HG03432 (cell line): ENCODE results near the gene BUD23.
A peak's percentile ranks its signal among the peaks of the same experiment; 100 is the strongest.
"Not testable (repeated sequence)": the region's sequence is repeated elsewhere in the genome, so short reads cannot be mapped to it uniquely, and the experiment has no call there.

Experiments used
- ATAC-seq: cut with Tn5 transposase; IDR thresholded peaks from one replicate; pipeline ENCODE4 v1.9.1; 2021; ENCODE audit warnings: mild to moderate bottlenecking, moderate library complexity; ENCODE audit not compliant: unreplicated experiment

Gene BUD23

DNA sequence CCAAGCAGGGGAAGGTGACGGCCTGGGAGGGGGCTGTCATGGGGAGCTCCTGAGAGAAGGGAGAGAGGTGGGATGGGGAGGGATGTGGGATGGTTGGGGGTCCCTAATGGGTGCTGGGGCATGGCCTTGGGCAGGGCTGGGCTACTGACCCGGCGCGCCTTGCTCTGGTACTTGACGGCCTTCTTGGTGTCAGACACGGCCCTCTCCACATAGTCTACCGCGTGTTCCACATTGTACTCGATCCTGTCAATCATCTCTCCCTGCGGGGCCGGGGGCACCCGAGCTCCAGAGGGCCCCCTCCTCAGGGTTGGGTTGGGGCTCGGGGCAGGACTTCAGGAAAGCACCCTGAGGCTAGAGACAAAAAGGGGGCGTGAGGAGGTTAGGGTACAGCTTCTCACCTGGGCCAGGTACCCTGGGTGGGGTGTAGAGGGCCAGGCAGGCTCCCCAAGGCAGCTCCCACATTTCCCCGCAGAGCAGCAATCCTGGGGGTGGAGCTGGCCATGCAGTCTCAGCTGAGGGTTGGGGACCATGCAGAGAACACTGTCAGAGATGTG lies 17.3 kb downstream of the BUD23 start:
- no peak for ATAC-seq

DNA sequence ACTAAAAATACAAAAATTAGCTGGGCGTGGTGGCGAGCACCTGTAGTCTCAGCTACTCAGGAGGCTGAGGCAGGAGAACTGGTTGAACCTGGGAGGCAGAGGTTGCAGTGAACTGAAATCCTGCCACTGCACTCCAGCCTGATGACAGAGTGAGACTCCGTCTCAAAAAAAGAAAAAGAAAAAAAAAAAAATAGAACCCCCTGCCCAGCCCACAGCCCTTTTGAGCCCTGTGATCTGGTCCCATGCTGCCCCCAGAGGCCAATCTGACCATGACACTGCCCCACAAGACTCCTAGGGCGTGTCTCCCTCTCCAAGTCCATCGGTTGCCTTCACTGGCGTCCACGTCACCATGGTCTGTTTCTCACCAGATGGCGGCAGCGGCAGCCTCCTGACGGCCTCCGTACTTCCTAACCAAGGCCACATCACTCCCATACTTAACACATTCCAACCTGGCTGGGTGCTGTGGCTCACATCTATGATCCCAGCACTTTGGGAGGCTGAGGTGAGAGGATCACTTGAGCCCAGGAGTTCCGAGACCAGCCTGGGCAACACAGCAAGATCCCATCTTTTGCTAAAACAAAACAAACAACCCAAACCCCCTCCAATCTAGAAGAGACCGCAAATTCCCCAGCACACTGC lies 18.1 kb downstream of the BUD23 start:
- ATAC-seq = no peak

DNA sequence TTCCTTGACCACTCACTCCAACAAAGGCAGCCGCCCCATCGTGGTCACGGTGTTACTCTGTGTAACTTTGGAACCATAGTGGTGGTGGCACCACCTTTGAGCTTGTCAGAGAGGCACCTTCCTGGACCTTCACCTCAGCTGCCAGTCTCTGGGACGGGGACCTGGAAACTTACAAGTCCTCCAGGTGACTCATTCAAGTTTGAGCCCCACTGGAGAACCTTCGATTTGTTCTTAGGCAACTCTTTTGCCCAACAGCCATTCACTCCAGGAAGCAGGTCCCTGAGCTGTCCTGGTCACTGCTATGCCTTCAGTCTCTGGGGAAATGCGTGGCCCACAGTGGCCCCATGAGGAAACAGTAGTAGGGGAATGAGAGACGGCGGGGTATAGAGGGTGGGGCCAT lies 18.8 kb downstream of the BUD23 start:
- no peak for ATAC-seq

DNA sequence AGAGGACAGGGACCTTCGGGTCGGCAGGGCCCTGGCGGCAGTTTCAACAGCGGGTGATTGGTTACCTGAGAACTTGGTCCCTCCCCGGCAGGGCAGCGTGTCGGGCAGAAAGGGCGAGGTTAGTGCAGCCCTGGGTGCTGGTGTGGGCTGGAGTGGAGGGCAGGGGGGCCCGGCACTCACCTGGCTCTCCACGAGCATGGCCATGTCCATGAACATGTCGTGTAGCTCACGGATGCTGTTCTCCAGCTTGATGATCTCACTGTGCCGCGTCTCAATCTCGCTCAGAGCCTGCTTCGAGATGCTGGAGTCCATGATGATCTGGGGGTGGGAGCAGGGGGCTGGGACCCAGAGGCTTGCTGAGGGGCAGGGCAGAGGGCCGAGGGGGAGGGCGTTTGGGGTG lies 19.3 kb downstream of the BUD23 start:
- no peak for ATAC-seq

DNA sequence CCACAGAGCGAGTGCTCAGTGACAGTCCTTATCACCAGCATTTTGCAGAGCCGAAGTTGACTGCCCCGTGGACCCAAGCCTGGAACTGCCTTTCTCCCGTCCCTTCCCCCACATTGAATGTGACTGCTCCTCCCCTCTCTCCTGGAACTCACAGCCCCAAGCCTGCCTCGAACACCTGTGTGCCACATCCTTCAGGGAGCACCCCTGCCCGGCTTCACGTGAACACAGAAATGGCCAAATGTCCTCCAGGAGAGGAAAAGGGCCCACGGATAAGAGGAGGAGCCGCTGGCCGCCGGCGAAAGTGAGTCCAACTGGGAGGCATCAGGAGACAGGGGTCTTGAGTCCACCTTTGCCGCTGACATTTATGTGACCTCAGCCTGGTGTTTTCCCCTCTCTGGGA lies 19.8 kb downstream of the BUD23 start:
- no peak for ATAC-seq

DNA sequence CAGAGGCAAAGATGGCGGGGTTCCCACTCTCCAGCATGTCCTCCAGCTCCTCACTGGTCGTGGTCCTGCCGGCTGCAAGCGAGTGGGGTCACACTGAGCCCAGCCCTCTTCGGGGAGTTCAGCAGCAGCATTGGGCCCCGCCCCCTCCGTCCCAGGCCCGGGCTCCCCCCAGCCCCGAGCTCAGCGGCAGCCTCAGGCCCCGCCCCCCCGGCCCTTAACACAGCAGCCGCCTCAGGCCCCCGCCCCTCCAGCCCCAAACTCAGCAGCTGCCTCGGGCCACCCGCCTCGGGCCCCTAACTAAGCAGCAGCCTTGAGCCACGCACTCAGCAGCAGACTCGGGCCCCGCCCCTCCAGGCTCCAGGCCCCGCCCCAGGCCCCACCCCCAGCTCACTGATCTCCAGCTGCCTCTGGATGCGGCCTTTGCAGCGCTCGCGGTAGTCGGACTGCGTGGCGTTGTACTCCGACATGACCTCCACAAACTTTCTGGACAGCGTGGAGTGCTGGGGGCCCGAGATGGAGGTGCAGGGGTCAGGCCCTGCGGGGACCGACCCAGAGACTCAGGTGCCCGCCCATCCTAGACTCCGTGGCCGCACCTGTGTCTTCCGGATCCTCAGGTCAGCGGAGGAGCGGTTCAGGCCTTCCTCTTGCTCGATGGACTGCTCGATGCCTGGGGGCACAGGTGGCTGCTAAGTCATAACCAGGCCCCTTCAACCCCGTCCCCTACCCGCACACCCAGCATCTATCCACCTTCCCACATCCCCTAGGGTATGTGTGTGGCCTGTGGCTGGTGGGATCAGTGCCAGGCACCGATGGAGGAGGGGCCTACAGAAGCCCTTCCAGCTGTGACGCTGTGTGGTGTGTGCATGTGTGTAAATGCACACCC lies 20.6 kb downstream of the BUD23 start:
- no peak for ATAC-seq

DNA sequence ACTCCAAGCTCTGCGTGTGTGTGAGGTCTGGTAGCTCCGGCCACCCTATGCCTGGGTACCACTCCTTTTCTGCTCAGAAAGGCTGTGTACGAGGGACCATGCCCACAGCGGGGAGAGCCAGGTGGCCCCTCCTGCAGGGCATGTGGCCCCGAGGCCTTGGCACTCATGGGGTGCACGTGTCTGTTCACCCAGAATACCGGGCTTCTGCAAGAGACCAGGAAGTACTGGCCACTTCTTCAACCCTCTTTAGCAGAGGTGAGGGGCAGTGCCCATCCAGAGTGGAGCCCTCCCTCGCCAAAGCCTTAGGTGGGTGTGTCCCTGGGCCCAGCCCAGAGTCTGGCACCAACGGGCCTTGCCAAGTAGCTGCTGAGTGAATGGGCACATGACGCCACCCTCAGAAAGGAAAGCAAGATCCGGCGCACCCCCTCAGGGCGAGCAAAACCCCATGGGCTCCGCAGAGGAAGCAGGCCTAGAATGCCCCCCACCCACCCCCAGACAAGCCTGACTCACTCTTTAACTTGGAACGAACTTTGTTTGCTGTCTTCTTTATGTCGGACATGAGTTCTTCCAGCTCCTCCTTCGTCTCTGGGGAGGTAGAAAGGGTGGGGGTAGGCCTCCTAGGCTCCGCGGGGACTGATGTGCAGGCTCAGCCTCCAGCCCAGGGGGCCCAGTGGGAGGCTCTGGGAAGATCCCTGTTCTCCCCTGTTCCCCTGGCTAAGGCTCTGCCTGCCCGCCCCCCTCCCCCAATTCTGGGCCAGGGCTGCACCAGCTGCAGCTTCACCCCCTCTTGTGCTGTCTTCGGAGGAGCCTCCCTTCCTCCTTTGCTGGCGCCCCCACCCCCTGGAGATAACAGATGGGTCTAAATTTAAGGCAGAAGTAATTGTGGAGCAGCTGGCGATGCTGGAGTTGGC lies 21.5 kb downstream of the BUD23 start:
- ATAC-seq = no peak

DNA sequence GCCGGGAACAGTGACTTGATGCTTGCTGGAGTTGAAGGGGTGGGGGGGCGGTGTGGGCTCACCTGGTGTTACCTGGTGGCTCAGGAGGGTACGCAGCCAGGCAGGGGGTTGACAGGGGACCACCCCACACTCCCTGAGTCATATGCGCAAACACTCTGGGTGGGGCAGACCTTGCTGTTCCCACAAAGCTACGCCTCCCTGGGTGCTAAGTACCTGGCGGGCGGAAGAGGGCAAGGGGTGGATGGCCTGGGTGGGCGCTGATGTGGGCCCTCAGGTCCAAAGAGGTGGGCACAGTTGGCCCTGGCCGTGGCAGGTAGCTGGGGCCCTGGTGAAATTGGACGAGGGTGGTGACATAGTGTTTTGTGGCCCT lies 22.1 kb downstream of the BUD23 start:
- ATAC-seq = no peak

DNA sequence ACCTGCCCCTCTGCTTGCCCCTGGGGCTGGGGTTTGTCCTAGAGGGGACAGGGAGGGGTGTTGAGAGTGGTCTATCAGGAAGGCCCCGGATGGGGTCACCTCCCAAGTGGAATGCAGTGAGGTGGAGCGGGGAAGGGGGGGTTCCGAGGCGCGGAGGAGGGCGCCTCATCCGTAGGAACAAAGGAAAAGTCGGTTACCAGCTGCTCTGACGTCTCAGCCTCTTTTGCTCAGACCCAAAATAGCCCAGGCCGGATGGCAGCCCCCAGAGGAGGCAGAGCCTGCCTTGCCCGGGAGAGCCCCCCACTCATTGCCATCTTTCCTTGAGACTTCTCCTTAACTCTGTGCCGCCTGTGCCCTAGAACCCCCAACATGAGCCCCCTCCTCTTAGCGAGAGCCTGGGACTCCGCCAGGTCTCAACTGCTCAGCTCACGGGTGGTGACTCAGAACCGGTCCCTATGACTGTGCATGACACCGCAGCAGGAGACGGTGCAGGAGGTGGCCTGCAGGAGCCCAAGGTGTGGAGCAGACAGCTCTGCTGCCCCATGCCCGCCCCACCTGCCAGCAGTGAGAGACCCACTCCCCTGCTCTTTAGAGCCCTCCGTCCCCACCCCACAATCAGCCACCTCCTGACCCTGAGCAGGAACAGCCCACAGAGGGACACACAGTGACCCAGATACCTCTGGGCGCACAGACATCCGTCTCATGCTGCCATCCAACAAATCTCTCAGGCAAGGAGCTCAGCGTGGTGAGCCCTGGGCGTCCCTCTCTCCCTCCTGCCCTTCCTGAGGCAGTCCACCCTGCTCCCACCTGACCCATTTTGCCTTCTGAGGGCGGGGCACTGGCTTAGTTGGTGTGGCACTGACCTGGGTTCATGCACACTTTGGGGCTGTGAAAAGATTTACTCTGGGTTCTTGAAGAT lies 23.0 kb downstream of the BUD23 start:
- peak; percentile 52 for ATAC-seq

DNA sequence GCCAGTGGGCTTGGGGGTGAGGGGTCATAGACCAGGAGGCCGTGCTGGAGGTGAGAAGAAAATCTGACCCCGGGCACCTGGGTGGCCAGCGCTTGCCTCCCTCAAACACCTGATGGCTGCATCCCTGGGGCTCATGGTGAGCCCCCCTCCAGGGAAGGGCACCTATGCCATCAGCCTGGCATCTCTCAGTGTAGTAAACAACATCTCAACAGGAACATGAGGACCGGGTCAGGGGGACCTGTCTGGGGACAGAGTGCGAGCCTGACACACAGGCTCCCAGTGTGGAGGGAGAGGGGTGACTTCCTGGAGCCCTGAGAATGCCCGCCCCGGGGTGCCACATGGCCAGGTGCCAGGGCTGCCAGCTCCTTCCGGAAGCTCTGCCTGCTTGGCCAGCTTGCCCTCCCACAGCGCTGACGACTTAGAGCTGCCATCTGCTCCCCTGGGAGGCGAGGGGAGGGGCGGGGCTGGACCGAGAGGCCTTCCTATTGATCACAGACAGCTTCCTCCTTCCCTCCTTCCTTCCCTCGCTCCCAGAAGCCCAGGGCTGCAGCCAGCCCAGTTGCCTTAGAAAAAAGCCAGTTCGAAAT lies 23.7 kb downstream of the BUD23 start:
- no peak for ATAC-seq

DNA sequence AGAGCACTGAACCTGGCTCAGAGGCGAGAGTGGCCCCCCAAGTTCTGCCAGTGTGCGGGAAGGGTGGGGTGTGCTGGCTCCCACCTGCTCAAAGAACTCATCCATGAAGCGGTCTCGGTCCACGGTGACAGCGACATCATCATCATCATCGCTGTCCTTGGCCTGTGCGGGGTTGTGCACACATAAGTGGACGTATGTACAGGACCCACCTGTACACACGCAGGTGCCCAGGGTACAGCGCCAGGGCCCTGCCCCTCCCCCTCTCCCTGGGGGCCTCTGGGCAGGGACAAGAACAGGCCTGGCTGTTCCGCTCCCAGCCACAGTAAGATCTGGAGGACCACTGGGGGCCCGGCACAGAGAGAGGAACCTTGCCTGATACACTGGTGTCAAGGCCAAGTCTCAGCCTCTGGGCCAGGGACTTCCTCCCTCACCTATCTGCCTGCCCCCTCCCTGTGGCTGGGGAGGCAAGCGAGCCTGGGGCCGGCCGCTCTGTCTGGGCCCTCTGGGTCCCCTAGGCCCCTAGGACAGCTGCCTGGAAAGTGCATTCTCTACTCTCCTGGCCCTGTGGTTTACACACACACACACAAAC lies 25.7 kb downstream of the BUD23 start:
- no peak for ATAC-seq

DNA sequence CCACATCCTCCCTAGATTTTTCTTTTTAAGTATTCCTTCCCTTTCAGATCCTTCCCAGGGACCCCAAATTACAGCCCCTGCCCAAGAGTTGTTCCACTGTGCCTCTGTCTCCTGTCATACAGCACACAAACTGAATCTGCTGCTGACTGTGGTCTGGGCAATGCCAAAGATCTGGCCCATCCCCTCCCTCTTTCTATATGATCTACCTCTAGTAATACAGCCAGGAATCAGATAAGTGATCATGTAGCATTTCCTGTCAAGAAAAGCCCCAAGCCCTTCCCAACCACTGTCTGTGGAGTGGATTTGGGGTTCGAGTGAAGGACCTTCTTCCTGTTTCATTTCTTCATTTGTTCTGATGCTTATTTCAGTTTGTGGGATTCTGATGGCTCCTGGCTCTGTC lies 29.4 kb downstream of the BUD23 start:
- no peak for ATAC-seq

DNA sequence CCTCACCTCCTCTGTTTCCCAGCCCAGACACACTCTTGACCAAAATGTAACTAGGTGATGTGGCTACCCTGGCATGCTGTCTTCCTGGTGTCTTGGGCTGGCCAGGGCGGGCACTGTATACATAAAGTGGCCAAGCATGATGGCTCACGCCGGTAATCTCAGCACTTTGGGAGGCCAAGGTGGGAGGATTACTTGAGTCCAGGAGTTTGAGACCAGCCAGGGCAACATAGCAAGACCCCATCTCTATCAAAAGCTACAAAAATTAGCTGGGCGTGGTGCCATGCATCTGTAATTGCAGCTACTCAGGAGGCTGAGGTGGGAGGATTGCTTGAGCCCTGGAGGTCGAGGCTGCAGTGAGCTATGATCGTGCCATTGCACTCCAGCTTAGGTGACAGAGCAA lies 29.9 kb downstream of the BUD23 start:
- ATAC-seq = not testable (repeated sequence)

DNA sequence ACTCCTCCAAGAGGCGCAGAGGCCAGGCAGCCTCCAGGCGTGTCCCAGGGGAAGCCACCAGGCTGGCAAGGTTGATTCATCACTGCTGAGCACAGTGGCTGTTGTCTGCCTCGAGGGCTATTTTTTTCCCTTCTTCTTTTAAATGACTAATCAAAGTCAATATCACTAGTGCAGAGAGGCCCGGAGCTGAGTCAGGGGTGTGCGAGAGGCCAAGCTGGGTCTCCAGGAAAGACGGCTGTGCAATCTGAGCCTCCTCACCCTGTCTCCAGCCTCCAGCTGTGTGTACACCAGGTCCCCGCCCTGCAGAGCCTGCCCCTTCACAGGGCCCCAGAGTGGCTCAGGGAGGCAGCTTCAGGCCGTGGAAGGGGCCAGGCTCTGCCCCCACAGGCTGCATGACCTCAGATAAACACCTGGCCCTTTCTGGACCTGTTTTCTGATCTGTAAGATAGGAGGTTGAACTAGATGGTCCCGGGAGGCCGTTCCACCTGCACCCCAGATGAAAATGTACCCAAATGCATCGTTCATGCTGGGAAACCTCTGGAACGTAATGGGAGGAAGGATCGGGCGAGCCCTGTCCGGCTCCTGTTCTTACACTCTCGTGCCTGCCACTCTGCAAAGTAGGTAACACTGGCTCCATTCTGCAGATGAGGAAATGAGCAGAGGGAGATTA lies 32.4 kb downstream of the BUD23 start:
- peak; percentile 43 for ATAC-seq

DNA sequence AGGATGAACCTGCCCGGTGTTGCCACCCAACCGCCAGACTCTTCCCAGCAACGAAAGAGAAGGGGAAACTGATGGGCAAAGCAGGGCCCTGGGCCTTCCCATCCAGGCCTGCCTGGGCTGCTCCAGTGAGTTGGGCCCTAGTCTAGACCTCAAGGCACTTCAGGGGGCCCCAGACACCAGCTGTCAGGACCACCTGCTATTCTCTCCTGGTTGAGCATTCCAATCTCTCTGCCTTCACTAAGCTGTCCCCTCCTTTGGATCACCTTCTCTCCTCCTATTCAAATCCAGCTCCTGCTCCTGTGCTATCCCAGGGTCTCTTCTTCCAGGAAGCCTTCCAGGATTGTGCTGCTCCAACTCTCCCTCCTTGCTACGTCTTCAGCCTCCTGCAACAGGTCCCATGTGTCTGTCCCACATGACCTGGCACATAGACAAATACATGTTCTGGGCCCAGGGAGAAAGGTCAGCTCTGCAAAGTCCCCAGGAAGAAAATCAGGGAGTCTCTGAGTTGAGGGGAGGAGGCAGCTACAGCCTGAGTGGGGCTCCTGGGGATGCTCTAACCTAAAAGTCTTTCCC lies 33.0 kb downstream of the BUD23 start:
- ATAC-seq = no peak

DNA sequence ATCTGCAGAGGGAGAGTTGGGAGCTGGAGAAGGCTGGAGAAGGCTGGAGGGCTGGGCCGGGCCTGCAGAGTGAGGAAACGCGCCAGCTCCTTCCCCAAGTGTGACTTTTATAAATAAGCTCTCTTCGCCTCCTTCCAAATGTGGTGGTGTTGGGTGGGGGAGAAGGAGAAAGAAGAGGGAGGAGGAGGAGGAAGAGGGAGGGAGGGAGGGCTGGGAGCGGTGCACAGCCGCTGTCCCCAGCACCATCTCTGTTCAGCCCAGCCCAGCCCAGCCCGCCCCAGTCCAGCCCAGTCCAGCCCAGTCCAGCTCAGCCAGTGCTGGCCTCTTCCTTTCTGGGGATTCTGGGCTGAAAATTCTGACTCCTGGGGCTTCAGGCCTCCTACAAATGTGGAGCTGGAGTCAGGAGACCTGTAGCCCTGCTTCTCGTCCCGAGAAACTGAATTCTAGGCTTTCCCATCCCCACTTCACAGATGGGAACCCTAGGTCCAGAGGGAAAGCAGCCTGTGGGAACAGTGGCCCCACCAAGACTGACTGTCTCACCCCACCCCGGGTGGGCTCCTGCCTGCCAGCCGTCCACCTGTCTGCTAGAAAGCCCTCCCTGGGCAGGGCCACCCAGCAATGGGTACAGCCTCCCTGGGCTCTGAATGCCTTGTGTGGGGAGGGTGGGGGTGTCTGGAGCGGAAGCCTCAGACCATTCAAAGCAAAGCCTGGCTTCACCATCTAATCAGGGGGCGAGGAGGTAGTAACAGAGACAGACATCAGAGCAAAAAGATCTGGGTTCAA lies 33.8 kb downstream of the BUD23 start:
- no peak for ATAC-seq

DNA sequence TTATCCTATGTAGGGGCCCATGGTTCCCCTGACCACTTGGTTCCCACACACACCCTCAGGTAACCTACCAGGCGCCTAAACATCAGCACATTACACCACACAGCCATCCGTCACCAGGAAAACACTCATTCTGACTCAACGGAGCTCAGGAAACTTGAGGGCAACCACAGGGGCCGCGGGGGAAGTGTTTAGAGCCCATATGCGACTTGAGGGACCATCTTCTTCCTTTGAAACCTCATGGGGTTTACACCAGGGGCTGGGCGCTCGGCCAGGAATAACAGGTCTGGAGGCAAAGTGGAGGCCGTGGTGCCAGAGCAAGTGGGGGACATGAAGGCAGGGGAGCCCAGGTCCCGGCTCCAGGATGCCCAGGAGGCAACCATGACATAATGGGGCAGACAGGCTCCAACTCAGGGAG lies 34.6 kb downstream of the BUD23 start:
- ATAC-seq = peak; percentile 33

DNA sequence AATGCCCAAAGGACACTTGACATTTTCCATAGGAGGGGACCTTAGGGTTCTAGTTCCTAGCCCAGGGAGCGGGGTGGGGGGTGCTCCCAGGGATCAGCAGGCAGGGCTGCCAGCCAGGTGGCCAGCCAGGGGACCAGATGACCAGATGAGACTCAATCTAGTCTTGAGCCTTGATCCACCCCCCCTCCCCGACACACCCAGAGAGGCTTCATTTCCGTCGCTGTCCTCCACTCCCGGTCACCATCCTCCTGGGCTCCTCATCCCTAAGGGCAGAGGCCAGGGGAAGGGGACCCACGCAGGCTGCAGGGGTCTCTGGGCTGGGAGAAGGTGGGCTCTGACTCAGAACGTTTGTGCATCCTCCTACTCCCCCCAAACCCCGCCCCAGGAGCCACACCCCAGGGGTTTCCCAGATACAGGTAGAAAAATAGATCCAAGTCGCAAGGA lies 35.1 kb downstream of the BUD23 start:
- no peak for ATAC-seq
